RWPE2 (cell line): ENCODE results near the gene NDUFS6.

Source experiments
- ATAC-seq: fragments of 200-7000 bp; cut with Tn5 transposase; 3 replicates; pipeline ENCODE4 v1.9.1; 2021; ENCODE audit warnings: low read depth
- DNase-seq: peaks from one replicate; pipeline ENCODE4 v3.0.0-alpha.2; 2020; ENCODE audit warnings: low spot score
- H3K27ac ChIP-seq: fragments of 450-650 bp; 2 replicates; pipeline ENCODE4 v1.5.1; 2017; ENCODE audit warnings: mild to moderate bottlenecking; ENCODE audit not compliant: poor library complexity, severe bottlenecking
- H3K27me3 ChIP-seq: fragments of 250-450 bp; sonication (Bioruptor Pico); 2 replicates; pipeline ENCODE4 v1.5.1; 2021; ENCODE audit warnings: mild to moderate bottlenecking, moderate library complexity; ENCODE audit not compliant: insufficient read depth, poor library complexity, severe bottlenecking
- H3K36me3 ChIP-seq: fragments of 250-450 bp; sonication (Bioruptor Pico); 2 replicates; pipeline ENCODE4 v1.5.1; 2020; ENCODE audit warnings: low read depth, mild to moderate bottlenecking, moderate library complexity
- H3K4me1 ChIP-seq: fragments of 250-450 bp; sonication (Bioruptor Pico); 2 replicates; pipeline ENCODE4 v1.5.1; 2021; ENCODE audit warnings: mild to moderate bottlenecking, moderate library complexity; ENCODE audit not compliant: insufficient read depth, poor library complexity, severe bottlenecking
- H3K4me3 ChIP-seq: fragments of 250-450 bp; sonication (Bioruptor Pico); 2 replicates; pipeline ENCODE4 v1.5.1; 2021; ENCODE audit warnings: mild to moderate bottlenecking, moderate library complexity; ENCODE audit not compliant: severe bottlenecking
- H3K9me3 ChIP-seq: fragments of 250-450 bp; sonication (Bioruptor Pico); 2 replicates; pipeline ENCODE4 v1.5.1; 2021; ENCODE audit warnings: mild to moderate bottlenecking, moderate library complexity; ENCODE audit not compliant: severe bottlenecking
- TF ChIP-seq, protein P1 (sequence below): fragments of 450-650 bp; IDR thresholded peaks from one replicate; pipeline ENCODE4 v1.5.1; 2017; ENCODE audit warnings: mild to moderate bottlenecking, moderate library complexity; ENCODE audit not compliant: poor library complexity, severe bottlenecking

Gene NDUFS6

DNA sequence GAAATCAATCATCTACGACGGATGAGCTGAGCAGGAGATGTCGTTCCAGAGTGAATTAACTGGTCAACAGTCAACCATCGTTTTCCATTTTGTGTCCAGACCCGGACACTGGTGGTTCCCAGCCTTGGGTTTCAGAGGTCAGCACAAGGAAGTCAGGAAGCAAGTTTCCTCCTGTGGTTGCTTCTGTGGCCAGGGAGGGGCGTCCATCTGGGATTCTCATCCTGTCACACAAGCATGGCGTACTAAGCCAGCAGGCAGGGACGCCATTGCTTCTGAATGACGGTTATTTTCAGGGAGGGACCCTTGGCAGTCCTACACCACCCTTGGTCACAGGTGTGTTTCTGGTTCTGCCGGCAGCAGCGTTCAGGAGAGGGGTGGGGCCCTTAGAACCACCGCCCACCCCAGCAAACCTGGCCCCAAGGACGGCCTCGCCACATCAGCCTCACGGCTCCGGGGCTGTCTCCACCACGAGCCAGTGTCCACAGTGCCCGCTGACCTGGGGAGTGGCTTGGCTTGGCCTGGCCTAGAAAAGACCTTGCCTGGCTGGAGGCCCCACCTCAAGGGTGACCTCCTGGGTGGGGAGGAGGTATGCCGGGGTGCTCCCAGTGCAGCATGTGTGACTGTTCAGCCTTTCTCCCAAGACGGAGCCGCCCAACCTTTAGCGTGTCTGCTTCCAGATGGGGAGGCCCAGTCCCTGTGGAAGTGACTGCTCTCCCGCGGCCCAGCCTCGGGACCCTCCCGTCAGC, 25.2 kb downstream of the NDUFS6 start:
- Histone ChIP-seq H3K36me3 (peaks cover 16% of the 10 kb centered on the region), H3K27ac (no peak overlapping the region), H3K9me3 (no peaks in the 10 kb centered on the region), H3K4me3 (no peak overlapping the region), H3K4me1 (no peaks in the 10 kb centered on the region), H3K27me3 (no peaks in the 10 kb centered on the region)
- TF ChIP-seq, protein P1, sequence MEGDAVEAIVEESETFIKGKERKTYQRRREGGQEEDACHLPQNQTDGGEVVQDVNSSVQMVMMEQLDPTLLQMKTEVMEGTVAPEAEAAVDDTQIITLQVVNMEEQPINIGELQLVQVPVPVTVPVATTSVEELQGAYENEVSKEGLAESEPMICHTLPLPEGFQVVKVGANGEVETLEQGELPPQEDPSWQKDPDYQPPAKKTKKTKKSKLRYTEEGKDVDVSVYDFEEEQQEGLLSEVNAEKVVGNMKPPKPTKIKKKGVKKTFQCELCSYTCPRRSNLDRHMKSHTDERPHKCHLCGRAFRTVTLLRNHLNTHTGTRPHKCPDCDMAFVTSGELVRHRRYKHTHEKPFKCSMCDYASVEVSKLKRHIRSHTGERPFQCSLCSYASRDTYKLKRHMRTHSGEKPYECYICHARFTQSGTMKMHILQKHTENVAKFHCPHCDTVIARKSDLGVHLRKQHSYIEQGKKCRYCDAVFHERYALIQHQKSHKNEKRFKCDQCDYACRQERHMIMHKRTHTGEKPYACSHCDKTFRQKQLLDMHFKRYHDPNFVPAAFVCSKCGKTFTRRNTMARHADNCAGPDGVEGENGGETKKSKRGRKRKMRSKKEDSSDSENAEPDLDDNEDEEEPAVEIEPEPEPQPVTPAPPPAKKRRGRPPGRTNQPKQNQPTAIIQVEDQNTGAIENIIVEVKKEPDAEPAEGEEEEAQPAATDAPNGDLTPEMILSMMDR, result no peak
- ATAC-seq (no peak), DNase-seq (peak; percentile 67)

DNA sequence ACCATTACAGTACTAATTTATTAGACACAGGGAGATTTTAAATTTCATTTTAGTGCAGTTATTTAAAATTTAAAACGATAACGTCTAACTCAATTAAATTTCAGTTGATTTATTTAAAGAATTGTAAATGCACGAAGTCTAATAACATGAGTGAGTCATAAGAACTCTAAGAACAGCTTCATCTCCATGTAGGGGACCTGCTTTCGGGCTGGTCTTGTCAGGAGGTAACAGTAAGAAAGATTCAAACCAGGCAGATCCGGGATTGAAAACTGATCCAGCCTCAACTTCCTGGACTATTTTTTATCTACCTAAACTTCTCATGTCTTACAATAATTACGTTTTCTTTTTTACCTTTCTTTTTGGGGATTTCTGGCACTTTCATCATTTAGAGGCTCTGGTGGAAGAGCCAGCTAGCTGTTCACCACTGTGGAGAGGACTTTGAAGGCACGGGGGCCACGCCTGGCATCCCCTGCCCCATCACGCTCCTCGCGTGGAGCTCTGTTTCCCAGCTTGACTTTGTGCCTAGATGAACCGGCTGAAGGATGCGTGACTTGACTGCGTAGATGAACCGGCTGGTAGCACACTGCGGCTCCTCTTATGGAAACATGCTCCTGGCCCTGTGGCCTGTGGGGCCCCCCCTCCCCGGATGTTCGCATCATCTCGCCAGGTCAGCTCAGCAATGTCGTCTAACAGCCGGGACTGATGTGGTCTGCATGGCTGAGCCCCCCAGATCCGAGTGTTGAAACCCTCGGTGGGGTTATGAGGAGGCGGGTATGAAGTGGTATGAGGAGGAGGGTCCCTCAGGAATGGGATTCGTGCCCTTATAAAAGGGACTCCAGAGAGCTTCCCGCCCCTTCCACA, 26.0 kb downstream of the NDUFS6 start:
- no peaks in the 10 kb centered on the region for H3K27me3 ChIP-seq
- no peaks in the 10 kb centered on the region for H3K4me1 ChIP-seq
- H3K27ac ChIP-seq, result no peak overlapping the region
- no peak overlapping the region for H3K4me3 ChIP-seq
- H3K9me3 ChIP-seq, result no peaks in the 10 kb centered on the region
- peaks cover 10% of the 10 kb centered on the region for H3K36me3 ChIP-seq
- TF ChIP-seq, protein P1, result no peak
- ATAC-seq, result no peak
- peak; percentile 55 for DNase-seq

DNA sequence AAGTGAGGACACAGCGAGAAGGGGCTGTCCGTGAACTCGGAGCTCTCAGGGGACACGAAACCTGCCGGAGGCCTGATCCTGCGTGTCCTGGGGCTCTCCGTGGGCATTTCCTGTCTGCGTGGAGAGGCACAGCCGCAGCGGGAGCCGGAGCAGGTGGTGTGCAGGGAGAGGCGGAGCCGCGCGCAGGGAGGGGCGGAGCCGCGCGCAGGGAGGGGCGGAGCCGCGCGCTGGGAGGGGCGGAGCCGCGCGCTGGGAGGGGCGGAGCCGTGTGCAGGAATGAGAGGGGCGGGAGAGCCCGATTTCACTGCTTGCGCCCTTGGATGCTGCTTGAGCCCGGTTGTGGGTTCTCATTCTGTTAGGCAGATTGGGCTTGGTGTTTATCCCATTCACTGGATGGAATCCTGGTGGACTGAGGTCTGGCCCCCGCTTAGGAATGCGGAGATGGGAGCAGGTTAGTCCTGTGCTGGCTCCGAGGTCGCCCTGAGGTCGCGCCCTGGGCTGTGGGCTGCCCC, 26.7 kb downstream of the NDUFS6 start:
- Histone ChIP-seq H3K27me3 (no peaks in the 10 kb centered on the region), H3K36me3 (peaks cover 6% of the 10 kb centered on the region), H3K4me1 (no peaks in the 10 kb centered on the region), H3K4me3 (no peak overlapping the region), H3K9me3 (no peaks in the 10 kb centered on the region), H3K27ac (no peak overlapping the region)
- DNase-seq (peak; percentile 62), ATAC-seq (peak; percentile 33; the same call in 2 of the 3 replicates)
- TF ChIP-seq, protein P1, result no peak

DNA sequence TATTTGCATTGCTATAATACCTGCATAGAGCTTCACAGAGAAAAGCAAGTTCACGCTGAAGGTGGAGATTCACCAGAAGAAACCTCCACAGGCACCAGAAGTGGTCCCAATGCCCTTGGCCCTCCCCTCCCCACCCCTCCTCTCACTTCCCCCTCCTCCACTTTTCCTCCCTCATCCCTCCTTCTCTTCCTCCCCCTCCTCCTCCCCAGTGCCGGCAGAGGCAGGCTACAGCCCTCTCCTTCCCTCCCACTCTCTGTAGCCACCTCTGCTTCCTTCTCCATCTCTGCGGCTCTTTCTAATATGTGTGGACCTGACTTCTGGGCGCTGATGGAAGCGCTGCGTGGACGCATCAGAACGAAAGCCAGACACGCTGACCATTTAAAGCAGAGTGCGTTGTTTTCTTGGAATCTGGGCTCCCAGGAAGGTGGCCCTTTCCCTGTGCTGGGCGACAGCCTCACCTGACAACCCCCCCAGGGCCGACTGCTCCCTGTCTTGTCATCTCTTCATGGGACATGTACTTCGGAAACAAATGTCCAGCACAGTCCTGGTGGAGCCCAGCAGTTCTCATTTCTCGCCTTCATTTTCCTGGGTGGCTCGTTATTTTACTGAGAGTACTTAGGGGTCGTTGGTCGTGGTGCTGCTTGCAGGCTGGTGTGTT, 29.5 kb downstream of the NDUFS6 start:
- H3K9me3 ChIP-seq, result no peaks in the 10 kb centered on the region
- no peaks in the 10 kb centered on the region for H3K36me3 ChIP-seq
- H3K27ac ChIP-seq, result no peak overlapping the region
- H3K4me3 ChIP-seq, result no peak overlapping the region
- ATAC-seq, result no peak
- H3K27me3 ChIP-seq, result no peaks in the 10 kb centered on the region
- no peaks in the 10 kb centered on the region for H3K4me1 ChIP-seq
- TF ChIP-seq, protein P1, result no peak
- peak; percentile 58 for DNase-seq
